Spleen (tissue), 11 donors: ENCODE measurements around the gene PCDHB6. TPM values are rescaled to one million over a fixed set of nuclear protein-coding genes. Genes with fewer than 3 reads are reported as not detected.
"Not testable (repeated sequence)": the region's sequence is repeated elsewhere in the genome, so short reads cannot be mapped to it uniquely, and the experiment has no call there.

Experiments used
- DNase-seq: peaks from one replicate; pipeline ENCODE4 v3.0.0-alpha.2; 2020
- H3K27ac ChIP-seq, 8 donors: fragments of 200-600 bp; sonication (generic) in 7 of 8; 1 replicate in 4 of 8; 2 replicates in 4 of 8; pipeline versions ENCODE4 v1.5.0 to v1.8.0; 2016 to 2021; ENCODE audit warnings: inconsistent platforms in 4 of 8, mild to moderate bottlenecking in 4 of 8, moderate library complexity in 1 of 8
- H3K27me3 ChIP-seq, 7 donors: fragments of 200-600 bp; sonication (generic) in 6 of 7; replicated peaks in 1 of 7; 1 replicate in 4 of 7; 2 replicates in 3 of 7; pipeline versions ENCODE4 v1.5.0 to v1.8.0; 2016 to 2021; ENCODE audit warnings: inconsistent platforms in 3 of 7, mild to moderate bottlenecking in 1 of 7
- H3K36me3 ChIP-seq, 6 donors: fragments of 200-600 bp; sonication (generic) in 5 of 6; 1 replicate in 4 of 6; 2 replicates in 2 of 6; pipeline versions ENCODE4 v1.5.0 to v1.8.0; 2016 to 2021; ENCODE audit warnings: inconsistent platforms in 2 of 6
- H3K4me1 ChIP-seq, 6 donors: fragments of 200-600 bp; sonication (generic) in 5 of 6; 1 replicate in 3 of 6; 2 replicates in 3 of 6; pipeline versions ENCODE4 v1.5.0 to v1.8.0; 2016 to 2021; ENCODE audit warnings: inconsistent platforms in 3 of 6
- H3K4me3 ChIP-seq, 8 donors: fragments of 200-600 bp; sonication (generic) in 7 of 8; 1 replicate in 4 of 8; 2 replicates in 4 of 8; pipeline versions ENCODE4 v1.5.0 to v1.8.0; 2016 to 2021; ENCODE audit warnings: inconsistent platforms in 4 of 8, mild to moderate bottlenecking in 4 of 8, moderate library complexity in 2 of 8
- H3K9me3 ChIP-seq, 8 donors: fragments of 200-600 bp; sonication (generic) in 7 of 8; 1 replicate in 4 of 8; 2 replicates in 4 of 8; pipeline versions ENCODE4 v1.5.0 to v1.8.0; 2016 to 2021; ENCODE audit warnings: inconsistent platforms in 4 of 8
- CTCF ChIP-seq, 11 experiments: fragments of 200-600 bp in 7 of 11; fragments of 450-650 bp in 4 of 11; sonication (generic) in 4 of 11; IDR thresholded peaks in 8 of 11; conservative IDR thresholded peaks in 3 of 11; 1 replicate in 7 of 11; 2 replicates in 4 of 11; pipeline versions ENCODE4 v1.4.0 to v1.8.0; 2016 to 2021; ENCODE audit warnings: antibody characterized with exemption in 11 of 11, inconsistent platforms in 4 of 11, mild to moderate bottlenecking in 1 of 11
- POLR2A ChIP-seq, 3 donors: fragments of 450-650 bp; IDR thresholded peaks; one replicate each; pipeline ENCODE4 v1.5.1; 2017; ENCODE audit warnings: antibody characterized with exemption in 3 of 3, mild to moderate bottlenecking in 1 of 3
- POLR2AphosphoS5 ChIP-seq, 3 donors: sonication (generic); formaldehyde crosslinking; IDR thresholded peaks; one replicate each; pipeline ENCODE4 v1.5.1; 2017; ENCODE audit warnings: antibody characterized with exemption in 3 of 3
- WGBS, 5 donors: extraction: QIAGEN DNeasy Blood & Tissue Kit in 3 of 5; methylation state at CpG; one replicate each; pipeline versions ENCODE4 v1.1.5 to v1.1.7; 2013 to 2018; 5-methylcytosine and 5-hydroxymethylcytosine counted together
- intact Hi-C: fragments of 100-400 bp; cut with DNase I; formaldehyde crosslinking; loops from one replicate; pipeline ENCODE4 v1.15.0; 2023; ENCODE audit warnings: low total_unique reads
- polyA plus RNA-seq, 3 donors: library from polyadenylated mRNA; stranded (reverse); fragments of 200-250 nt; gene quantifications; one replicate each; pipeline ENCODE4 v1.2.1, GENCODE V29; 2013
- total RNA-seq, 7 donors: library from RNA; depleted of rRNA in 3 of 7; stranded (reverse); fragments of >200 nt in 3 of 7; fragmentation: NEBNext Ultra II Directional in 4 of 7; extraction: Animal tissue kit (Norgen Biotek cat#: 25700) in 4 of 7; gene quantifications; one replicate each; pipeline versions ENCODE4 v1.1.0 to v1.2.1, GENCODE V29; 2016 to 2021
- donor health status: healthy with polysubstance abuse.
- donor health status: DM: no; HTN: no; CAD: no; lungs with moderate emphysema.
- donor health status: DM: no; HTN: no; CAD: no.
- donor health status: Bipolar disorder and iron deficiency.
- donor health status: healthy.
- donor health status: DM: no; HTN: no; CAD: no.
- donor health status: DM: yes; HTN: yes; CAD: no.

PCDHB6 gene
- total and polyA plus RNA-seq, 10 donors = 0.02 to 1.1 (median 0.61) TPM

DNA sequence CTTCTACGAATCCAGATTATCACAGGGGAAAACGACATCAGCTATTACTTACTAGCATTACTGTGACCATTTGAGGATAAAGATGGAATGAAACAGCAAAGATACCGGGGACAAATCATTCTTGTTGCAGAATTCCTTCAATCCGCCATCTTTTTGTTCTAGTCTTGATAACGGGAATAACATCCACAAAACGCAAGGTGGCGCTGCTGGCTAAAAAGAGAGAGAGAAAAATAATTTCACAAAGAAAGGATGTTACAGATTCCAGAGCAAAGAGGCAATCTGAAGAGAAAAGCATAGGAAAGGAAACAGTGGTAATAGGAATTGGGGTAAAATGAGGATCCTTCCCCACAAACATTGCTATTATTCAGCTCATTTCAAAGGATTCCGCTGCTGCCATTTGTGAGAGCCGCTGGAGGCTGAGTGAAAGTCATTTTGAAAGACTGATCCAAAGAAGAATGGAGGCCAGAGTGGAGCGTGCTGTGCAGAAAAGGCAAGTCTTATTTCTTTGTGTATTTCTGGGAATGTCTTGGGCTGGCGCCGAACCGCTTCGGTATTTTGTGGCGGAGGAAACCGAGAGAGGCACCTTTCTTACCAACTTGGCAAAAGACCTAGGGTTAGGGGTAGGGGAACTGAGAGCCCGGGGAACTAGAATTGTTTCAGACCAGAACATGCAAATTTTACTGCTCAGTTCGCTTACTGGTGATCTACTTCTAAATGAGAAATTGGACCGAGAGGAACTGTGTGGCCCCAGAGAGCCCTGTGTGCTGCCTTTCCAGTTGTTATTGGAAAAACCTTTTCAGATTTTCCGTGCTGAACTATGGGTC lies 22.7 kb downstream of the PCDHB6 start, which contains the start of gene PCDHB7:
TSS of gene PCDHB7 (plus strand) at position 264 of the 824 bp plus-strand sequence. CDS start at position 456, 192 bp downstream.
- peaks cover 0 to 51% (median 36%) of the 10 kb centered on the region in 8 donors for H3K9me3 ChIP-seq
- WGBS, 5 donors = 24 to 40% (median 33%) methylated on average over 20 of the region's 20 CpGs
- peak within 1 kb of the TSS in 1 of 8 donors; percentile 36 for H3K4me3 ChIP-seq
- intact Hi-C loops = no loop called here
- H3K36me3 ChIP-seq = no peaks in the 10 kb centered on the region
- TF ChIP-seq POLR2A (IDR thresholded peaks at IDR 0.05) (no peak), POLR2AphosphoS5 (IDR thresholded peaks at IDR 0.05) (no peak), CTCF (IDR thresholded peaks at IDR 0.05 in 8 of 11, conservative IDR thresholded peaks at IDR 0.05 in 3 of 11) (peak in 7 of 11 experiments; percentile 11 to 44 (median 31))
- no peak within 1 kb of the TSS for H3K27ac ChIP-seq
- H3K4me1 ChIP-seq = no peaks in the 10 kb centered on the region
- H3K27me3 ChIP-seq = peaks cover 0 to 64% (median 3%) of the 10 kb centered on the region in 7 donors
- no peak for DNase-seq

DNA sequence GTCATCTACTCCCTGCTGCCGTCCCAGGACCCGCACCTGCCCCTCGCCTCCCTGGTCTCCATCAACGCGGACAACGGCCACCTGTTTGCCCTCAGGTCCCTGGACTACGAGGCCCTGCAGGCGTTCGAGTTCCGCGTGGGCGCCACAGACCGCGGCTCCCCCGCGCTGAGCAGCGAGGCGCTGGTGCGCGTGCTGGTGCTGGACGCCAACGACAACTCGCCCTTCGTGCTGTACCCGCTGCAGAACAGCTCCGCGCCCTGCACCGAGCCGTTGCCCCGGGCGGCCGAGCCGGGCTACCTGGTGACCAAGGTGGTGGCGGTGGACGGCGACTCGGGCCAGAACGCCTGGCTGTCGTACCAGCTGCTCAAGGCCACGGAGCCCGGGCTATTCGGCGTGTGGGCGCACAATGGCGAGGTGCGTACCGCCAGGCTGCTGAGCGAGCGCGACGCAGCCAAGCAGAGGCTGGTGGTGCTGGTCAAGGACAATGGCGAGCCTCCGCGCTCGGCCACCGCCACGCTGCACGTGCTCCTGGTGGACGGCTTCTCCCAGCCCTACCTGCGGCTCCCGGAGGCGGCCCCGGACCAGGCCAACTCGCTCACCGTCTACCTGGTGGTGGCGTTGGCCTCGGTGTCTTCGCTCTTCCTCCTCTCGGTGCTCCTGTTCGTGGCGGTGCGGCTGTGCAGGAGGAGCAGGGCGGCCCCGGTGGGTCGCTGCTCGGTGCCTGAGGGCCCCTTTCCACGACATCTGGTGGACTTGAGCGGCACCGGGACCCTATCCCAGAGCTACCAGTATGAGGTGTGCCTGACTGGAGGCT lies 24.6 kb downstream of the PCDHB6 start:
- H3K4me3 ChIP-seq, H3K27ac ChIP-seq, H3K36me3 ChIP-seq, intact Hi-C loops, DNase-seq, H3K4me1 ChIP-seq: not testable (repeated sequence)
- Histone ChIP-seq H3K27me3 (peaks cover 0 to 67% (median 3%) of the 10 kb centered on the region in 7 donors), H3K9me3 (peaks cover 0 to 66% (median 48%) of the 10 kb centered on the region in 8 donors)
- 40 to 57% (median 52%) methylated on average over 33 to 79 of the region's 79 CpGs for WGBS, 5 donors

- DNase-seq = no peak
- peaks cover 0 to 77% (median 9%) of the 10 kb centered on the region in 7 donors for H3K27me3 ChIP-seq
- intact Hi-C loops = no loop called here
- H3K4me1 ChIP-seq = no peaks in the 10 kb centered on the region
- WGBS, 5 donors = 46 to 71% (median 63%) methylated on average over 1 of the region's 1 CpG
- H3K36me3 ChIP-seq = no peaks in the 10 kb centered on the region
- no peak for TF ChIP-seq POLR2AphosphoS5 (IDR thresholded peaks at IDR 0.05)
- no peak for TF ChIP-seq POLR2A (IDR thresholded peaks at IDR 0.05)
- H3K9me3 ChIP-seq = peaks cover 0 to 76% (median 58%) of the 10 kb centered on the region in 8 donors
- H3K27ac ChIP-seq = no peak overlapping the region
- H3K4me3 ChIP-seq = no peak overlapping the region
These were observed 26.1 kb downstream of the PCDHB6 start for GRCh38 chr5:141175933-141176332.

- Histone ChIP-seq H3K27me3 (peaks cover 0 to 91% (median 11%) of the 10 kb centered on the region in 7 donors), H3K9me3 (peaks cover 0 to 80% (median 65%) of the 10 kb centered on the region in 8 donors)
- DNase-seq, intact Hi-C loops, H3K36me3 ChIP-seq, H3K4me1 ChIP-seq, H3K4me3 ChIP-seq, H3K27ac ChIP-seq: not testable (repeated sequence)
- WGBS, 5 donors = 25 to 35% (median 30%) methylated on average over 13 to 17 of the region's 18 CpGs
These were observed 27.8 kb downstream of the PCDHB6 start, which contains the start of gene PCDHB8 for GRCh38 chr5:141177577-141178191. PCDHB8 (plus strand) TSS chr5:141177790; CDS start chr5:141178035, 245 bp downstream.

DNA sequence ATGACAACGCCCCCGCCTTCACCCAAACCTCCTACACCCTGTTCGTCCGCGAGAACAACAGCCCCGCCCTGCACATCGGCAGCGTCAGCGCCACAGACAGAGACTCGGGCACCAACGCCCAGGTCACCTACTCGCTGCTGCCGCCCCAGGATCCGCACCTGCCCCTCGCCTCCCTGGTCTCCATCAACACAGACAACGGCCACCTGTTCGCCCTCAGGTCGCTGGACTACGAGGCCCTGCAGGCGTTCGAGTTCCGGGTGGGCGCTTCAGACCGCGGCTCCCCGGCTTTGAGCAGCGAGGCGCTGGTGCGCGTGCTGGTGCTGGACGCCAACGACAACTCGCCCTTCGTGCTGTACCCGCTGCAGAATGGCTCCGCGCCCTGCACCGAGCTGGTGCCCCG lies 29.5 kb downstream of the PCDHB6 start:
- H3K27ac ChIP-seq, H3K4me3 ChIP-seq, intact Hi-C loops, H3K36me3 ChIP-seq, H3K4me1 ChIP-seq, DNase-seq: not testable (repeated sequence)
- H3K9me3 ChIP-seq = peaks cover 0 to 77% (median 62%) of the 10 kb centered on the region in 8 donors
- WGBS, 5 donors = 35 to 55% (median 50%) methylated on average over 25 to 35 of the region's 39 CpGs
- peaks cover 0 to 90% (median 11%) of the 10 kb centered on the region in 7 donors for H3K27me3 ChIP-seq

GRCh38 chr5:141179876-141180275 lies 30.0 kb downstream of the PCDHB6 start:
- 24 to 49% (median 44%) methylated on average over 8 to 32 of the region's 32 CpGs for WGBS, 5 donors
- H3K27ac ChIP-seq, DNase-seq, H3K4me3 ChIP-seq, H3K4me1 ChIP-seq, intact Hi-C loops, H3K36me3 ChIP-seq: not testable (repeated sequence)
- H3K27me3 ChIP-seq = peaks cover 0 to 90% (median 11%) of the 10 kb centered on the region in 7 donors
- peaks cover 0 to 77% (median 62%) of the 10 kb centered on the region in 8 donors for H3K9me3 ChIP-seq
